Neural crest cell (in vitro differentiated cells): ENCODE measurements around the gene ZSCAN9. TPM values are rescaled to one million over a fixed set of nuclear protein-coding genes. Genes with fewer than 3 reads are reported as not detected.

Source experiments
- DNase-seq: peaks from one replicate; pipeline ENCODE4 v3.0.0; 2021; ENCODE audit warnings: low read depth, mixed read lengths, low spot score
- H3K27ac Mint-ChIP-seq: one replicate; pipeline ENCODE4 v1.8.0; 2021; ENCODE audit warnings: mild to moderate bottlenecking, mixed read lengths; ENCODE audit not compliant: unreplicated experiment
- H3K27me3 Mint-ChIP-seq: 2 replicates; pipeline ENCODE4 v1.8.0; 2021; ENCODE audit warnings: low read depth, mild to moderate bottlenecking, mixed read lengths
- H3K36me3 Mint-ChIP-seq: 2 replicates; pipeline ENCODE4 v1.8.0; 2021; ENCODE audit warnings: low read depth, mild to moderate bottlenecking, mixed read lengths
- H3K4me1 Mint-ChIP-seq: 2 replicates; pipeline ENCODE4 v1.8.0; 2021; ENCODE audit warnings: mixed read lengths
- H3K4me3 Mint-ChIP-seq: one replicate; pipeline ENCODE4 v1.8.0; 2021; ENCODE audit warnings: mild to moderate bottlenecking, mixed read lengths
- H3K9me3 Mint-ChIP-seq: 2 replicates; pipeline ENCODE4 v1.8.0; 2021; ENCODE audit warnings: mixed read lengths
- CTCF ChIP-seq: fragments of 200-600 bp; sonication (generic); conservative IDR thresholded peaks from 2 replicates; pipeline ENCODE4 v1.5.0; 2021; ENCODE audit warnings: antibody characterized with exemption, mild to moderate bottlenecking
- total RNA-seq: library from RNA; stranded (reverse); gene quantifications from 2 replicates; pipeline ENCODE4 v1.2.1, GENCODE V29; 2021

Gene ZSCAN9
- total RNA-seq, 1 donor from 2014 or later = 31.4 TPM

GRCh38 chr6:28203201-28203600 lies 21.9 kb upstream of the ZSCAN9 start:
- TF ChIP-seq CTCF = no peak
- Mint-ChIP-seq H3K36me3 (peaks cover 8% of the 10 kb centered on the region), H3K27me3 (peaks cover 92% of the 10 kb centered on the region), H3K4me1 (peaks cover 12% of the 10 kb centered on the region), H3K27ac (no peak overlapping the region), H3K4me3 (no peak overlapping the region), H3K9me3 (peaks cover 3% of the 10 kb centered on the region)
- DNase-seq = no peak

GRCh38 chr6:28205879-28206278 lies 19.2 kb upstream of the ZSCAN9 start:
- Mint-ChIP-seq H3K27me3 (peaks cover 93% of the 10 kb centered on the region), H3K4me3 (no peak overlapping the region), H3K27ac (no peak overlapping the region), H3K9me3 (no peaks in the 10 kb centered on the region), H3K4me1 (peaks cover 14% of the 10 kb centered on the region), H3K36me3 (peaks cover 5% of the 10 kb centered on the region)
- no peak for TF ChIP-seq CTCF
- no peak for DNase-seq

GRCh38 chr6:28206527-28206926 lies 18.5 kb upstream of the ZSCAN9 start:
- peaks cover 14% of the 10 kb centered on the region for H3K4me1 Mint-ChIP-seq
- H3K36me3 Mint-ChIP-seq = peaks cover 5% of the 10 kb centered on the region
- TF ChIP-seq CTCF = no peak
- H3K9me3 Mint-ChIP-seq = no peaks in the 10 kb centered on the region
- peaks cover 95% of the 10 kb centered on the region for H3K27me3 Mint-ChIP-seq
- no peak for DNase-seq
- H3K27ac Mint-ChIP-seq = no peak overlapping the region
- H3K4me3 Mint-ChIP-seq = no peak overlapping the region

GRCh38 chr6:28206928-28207509 lies 18.1 kb upstream of the ZSCAN9 start:
- Mint-ChIP-seq H3K27ac (no peak overlapping the region), H3K36me3 (peaks cover 5% of the 10 kb centered on the region), H3K4me3 (peak overlapping the region; percentile 83), H3K27me3 (peaks cover 95% of the 10 kb centered on the region), H3K4me1 (peaks cover 14% of the 10 kb centered on the region), H3K9me3 (no peaks in the 10 kb centered on the region)
- no peak for DNase-seq
- TF ChIP-seq CTCF = no peak

- no peak overlapping the region for H3K27ac Mint-ChIP-seq
- peak overlapping the region; percentile 83 for H3K4me3 Mint-ChIP-seq
- no peaks in the 10 kb centered on the region for H3K9me3 Mint-ChIP-seq
- peaks cover 18% of the 10 kb centered on the region for H3K4me1 Mint-ChIP-seq
- no peak for TF ChIP-seq CTCF
- H3K27me3 Mint-ChIP-seq = peaks cover 96% of the 10 kb centered on the region
- peaks cover 5% of the 10 kb centered on the region for H3K36me3 Mint-ChIP-seq
- DNase-seq = peak; percentile 30
Measured at GRCh38 chr6:28207510-28208110, 17.5 kb upstream of the ZSCAN9 start.
